ENCODE data around the gene HEXIM2. TPM values are rescaled to one million over a fixed set of nuclear protein-coding genes. Genes with fewer than 3 reads are reported as not detected.

The HEXIM2 gene
- total and polyA plus RNA-seq, 2 of the 13 experiments (the other 11 are each of a cell fraction or from before 2014, with no cell fraction given) = 27.1 to 32.4 TPM

DNA sequence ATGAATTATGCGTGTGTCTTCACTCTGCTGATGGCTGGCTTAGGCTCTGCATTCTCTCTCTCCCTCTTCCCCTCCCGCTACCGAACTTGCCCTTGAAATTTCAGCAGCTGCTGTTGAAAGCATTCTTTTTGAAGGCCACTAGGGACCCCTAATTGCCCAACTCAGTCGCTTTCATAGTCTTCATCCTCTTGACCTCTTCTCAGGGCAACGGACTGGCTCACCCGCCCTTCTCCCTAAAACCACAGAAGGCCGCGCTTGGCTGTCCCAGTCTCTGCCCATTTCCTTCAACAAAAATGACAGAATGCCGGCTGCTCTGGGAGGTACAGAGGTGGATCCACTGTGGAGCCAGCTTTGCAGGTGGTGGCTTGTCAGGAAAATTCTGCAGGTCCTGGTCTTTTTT, 39.0 kb downstream of the HEXIM2 start (continued):
- TF ChIP-seq, protein P1, sequence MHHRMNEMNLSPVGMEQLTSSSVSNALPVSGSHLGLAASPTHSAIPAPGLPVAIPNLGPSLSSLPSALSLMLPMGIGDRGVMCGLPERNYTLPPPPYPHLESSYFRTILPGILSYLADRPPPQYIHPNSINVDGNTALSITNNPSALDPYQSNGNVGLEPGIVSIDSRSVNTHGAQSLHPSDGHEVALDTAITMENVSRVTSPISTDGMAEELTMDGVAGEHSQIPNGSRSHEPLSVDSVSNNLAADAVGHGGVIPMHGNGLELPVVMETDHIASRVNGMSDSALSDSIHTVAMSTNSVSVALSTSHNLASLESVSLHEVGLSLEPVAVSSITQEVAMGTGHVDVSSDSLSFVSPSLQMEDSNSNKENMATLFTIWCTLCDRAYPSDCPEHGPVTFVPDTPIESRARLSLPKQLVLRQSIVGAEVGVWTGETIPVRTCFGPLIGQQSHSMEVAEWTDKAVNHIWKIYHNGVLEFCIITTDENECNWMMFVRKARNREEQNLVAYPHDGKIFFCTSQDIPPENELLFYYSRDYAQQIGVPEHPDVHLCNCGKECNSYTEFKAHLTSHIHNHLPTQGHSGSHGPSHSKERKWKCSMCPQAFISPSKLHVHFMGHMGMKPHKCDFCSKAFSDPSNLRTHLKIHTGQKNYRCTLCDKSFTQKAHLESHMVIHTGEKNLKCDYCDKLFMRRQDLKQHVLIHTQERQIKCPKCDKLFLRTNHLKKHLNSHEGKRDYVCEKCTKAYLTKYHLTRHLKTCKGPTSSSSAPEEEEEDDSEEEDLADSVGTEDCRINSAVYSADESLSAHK (CRISPR knock-in tag; IDR thresholded peaks at IDR 0.05; ENCODE audit: borderline replicate concordance) = no peak
- TF ChIP-seq, protein P2, sequence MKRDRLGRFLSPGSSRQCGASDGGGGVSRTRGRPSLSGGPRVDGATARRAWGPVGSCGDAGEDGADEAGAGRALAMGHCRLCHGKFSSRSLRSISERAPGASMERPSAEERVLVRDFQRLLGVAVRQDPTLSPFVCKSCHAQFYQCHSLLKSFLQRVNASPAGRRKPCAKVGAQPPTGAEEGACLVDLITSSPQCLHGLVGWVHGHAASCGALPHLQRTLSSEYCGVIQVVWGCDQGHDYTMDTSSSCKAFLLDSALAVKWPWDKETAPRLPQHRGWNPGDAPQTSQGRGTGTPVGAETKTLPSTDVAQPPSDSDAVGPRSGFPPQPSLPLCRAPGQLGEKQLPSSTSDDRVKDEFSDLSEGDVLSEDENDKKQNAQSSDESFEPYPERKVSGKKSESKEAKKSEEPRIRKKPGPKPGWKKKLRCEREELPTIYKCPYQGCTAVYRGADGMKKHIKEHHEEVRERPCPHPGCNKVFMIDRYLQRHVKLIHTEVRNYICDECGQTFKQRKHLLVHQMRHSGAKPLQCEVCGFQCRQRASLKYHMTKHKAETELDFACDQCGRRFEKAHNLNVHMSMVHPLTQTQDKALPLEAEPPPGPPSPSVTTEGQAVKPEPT (CRISPR knock-in tag; IDR thresholded peaks at IDR 0.05; ENCODE audit: low read depth) = no peak
- 0 out of 2 replicates have a peak, but pooled peaks have one; percentile 68 for TF ChIP-seq ZNF703 (CRISPR knock-in tag; IDR thresholded peaks at IDR 0.05; ENCODE audit: borderline replicate concordance)
- no peak for TF ChIP-seq MXD4 (CRISPR knock-in tag; IDR thresholded peaks at IDR 0.05)
- no peak for TF ChIP-seq MIER2 (CRISPR knock-in tag; IDR thresholded peaks at IDR 0.05)
- TF ChIP-seq TEAD3 (CRISPR knock-in tag; optimal IDR thresholded peaks at IDR 0.05; ENCODE audit: borderline replicate concordance) = peak; percentile 56
- TF ChIP-seq ZNF672 (CRISPR knock-in tag; IDR thresholded peaks at IDR 0.05) = no peak
- TF ChIP-seq ZNF34 (CRISPR knock-in tag; IDR thresholded peaks at IDR 0.05; ENCODE audit: borderline replicate concordance) = no peak
- TF ChIP-seq, protein P3, sequence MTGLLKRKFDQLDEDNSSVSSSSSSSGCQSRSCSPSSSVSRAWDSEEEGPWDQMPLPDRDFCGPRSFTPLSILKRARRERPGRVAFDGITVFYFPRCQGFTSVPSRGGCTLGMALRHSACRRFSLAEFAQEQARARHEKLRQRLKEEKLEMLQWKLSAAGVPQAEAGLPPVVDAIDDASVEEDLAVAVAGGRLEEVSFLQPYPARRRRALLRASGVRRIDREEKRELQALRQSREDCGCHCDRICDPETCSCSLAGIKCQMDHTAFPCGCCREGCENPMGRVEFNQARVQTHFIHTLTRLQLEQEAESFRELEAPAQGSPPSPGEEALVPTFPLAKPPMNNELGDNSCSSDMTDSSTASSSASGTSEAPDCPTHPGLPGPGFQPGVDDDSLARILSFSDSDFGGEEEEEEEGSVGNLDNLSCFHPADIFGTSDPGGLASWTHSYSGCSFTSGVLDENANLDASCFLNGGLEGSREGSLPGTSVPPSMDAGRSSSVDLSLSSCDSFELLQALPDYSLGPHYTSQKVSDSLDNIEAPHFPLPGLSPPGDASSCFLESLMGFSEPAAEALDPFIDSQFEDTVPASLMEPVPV (CRISPR knock-in tag; IDR thresholded peaks at IDR 0.05) = no peak
- TF ChIP-seq TOE1 (CRISPR knock-in tag; IDR thresholded peaks at IDR 0.05) = 0 out of 2 replicates have a peak, but pooled peaks have one; percentile 26
- TF ChIP-seq, protein P4, sequence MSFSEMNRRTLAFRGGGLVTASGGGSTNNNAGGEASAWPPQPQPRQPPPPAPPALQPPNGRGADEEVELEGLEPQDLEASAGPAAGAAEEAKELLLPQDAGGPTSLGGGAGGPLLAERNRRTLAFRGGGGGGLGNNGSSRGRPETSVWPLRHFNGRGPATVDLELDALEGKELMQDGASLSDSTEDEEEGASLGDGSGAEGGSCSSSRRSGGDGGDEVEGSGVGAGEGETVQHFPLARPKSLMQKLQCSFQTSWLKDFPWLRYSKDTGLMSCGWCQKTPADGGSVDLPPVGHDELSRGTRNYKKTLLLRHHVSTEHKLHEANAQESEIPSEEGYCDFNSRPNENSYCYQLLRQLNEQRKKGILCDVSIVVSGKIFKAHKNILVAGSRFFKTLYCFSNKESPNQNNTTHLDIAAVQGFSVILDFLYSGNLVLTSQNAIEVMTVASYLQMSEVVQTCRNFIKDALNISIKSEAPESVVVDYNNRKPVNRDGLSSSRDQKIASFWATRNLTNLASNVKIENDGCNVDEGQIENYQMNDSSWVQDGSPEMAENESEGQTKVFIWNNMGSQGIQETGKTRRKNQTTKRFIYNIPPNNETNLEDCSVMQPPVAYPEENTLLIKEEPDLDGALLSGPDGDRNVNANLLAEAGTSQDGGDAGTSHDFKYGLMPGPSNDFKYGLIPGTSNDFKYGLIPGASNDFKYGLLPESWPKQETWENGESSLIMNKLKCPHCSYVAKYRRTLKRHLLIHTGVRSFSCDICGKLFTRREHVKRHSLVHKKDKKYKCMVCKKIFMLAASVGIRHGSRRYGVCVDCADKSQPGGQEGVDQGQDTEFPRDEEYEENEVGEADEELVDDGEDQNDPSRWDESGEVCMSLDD (CRISPR knock-in tag; IDR thresholded peaks at IDR 0.05; ENCODE audit: borderline replicate concordance) = no peak
- TF ChIP-seq, protein P5, sequence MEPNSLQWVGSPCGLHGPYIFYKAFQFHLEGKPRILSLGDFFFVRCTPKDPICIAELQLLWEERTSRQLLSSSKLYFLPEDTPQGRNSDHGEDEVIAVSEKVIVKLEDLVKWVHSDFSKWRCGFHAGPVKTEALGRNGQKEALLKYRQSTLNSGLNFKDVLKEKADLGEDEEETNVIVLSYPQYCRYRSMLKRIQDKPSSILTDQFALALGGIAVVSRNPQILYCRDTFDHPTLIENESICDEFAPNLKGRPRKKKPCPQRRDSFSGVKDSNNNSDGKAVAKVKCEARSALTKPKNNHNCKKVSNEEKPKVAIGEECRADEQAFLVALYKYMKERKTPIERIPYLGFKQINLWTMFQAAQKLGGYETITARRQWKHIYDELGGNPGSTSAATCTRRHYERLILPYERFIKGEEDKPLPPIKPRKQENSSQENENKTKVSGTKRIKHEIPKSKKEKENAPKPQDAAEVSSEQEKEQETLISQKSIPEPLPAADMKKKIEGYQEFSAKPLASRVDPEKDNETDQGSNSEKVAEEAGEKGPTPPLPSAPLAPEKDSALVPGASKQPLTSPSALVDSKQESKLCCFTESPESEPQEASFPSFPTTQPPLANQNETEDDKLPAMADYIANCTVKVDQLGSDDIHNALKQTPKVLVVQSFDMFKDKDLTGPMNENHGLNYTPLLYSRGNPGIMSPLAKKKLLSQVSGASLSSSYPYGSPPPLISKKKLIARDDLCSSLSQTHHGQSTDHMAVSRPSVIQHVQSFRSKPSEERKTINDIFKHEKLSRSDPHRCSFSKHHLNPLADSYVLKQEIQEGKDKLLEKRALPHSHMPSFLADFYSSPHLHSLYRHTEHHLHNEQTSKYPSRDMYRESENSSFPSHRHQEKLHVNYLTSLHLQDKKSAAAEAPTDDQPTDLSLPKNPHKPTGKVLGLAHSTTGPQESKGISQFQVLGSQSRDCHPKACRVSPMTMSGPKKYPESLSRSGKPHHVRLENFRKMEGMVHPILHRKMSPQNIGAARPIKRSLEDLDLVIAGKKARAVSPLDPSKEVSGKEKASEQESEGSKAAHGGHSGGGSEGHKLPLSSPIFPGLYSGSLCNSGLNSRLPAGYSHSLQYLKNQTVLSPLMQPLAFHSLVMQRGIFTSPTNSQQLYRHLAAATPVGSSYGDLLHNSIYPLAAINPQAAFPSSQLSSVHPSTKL (CRISPR knock-in tag; IDR thresholded peaks at IDR 0.05) = peak; percentile 96
- TF ChIP-seq, protein P6, sequence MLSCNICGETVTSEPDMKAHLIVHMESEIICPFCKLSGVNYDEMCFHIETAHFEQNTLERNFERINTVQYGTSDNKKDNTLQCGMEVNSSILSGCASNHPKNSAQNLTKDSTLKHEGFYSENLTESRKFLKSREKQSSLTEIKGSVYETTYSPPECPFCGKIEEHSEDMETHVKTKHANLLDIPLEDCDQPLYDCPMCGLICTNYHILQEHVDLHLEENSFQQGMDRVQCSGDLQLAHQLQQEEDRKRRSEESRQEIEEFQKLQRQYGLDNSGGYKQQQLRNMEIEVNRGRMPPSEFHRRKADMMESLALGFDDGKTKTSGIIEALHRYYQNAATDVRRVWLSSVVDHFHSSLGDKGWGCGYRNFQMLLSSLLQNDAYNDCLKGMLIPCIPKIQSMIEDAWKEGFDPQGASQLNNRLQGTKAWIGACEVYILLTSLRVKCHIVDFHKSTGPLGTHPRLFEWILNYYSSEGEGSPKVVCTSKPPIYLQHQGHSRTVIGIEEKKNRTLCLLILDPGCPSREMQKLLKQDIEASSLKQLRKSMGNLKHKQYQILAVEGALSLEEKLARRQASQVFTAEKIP (CRISPR knock-in tag; IDR thresholded peaks at IDR 0.05; ENCODE audit: borderline replicate concordance) = no peak
- TF ChIP-seq SRSF1 (optimal IDR thresholded peaks at IDR 0.05; ENCODE audit: low read depth, low read length) = peak; percentile 46
- 0 out of 2 replicates have a peak, but pooled peaks have one; percentile 9 for TF ChIP-seq SMC3 (IDR thresholded peaks at IDR 0.05; ENCODE audit: low read length)
